Fibroblast of the aortic adventitia (primary cell): ENCODE measurements around the gene CRAMP1. TPM values are rescaled to one million over a fixed set of nuclear protein-coding genes. Genes with fewer than 3 reads are reported as not detected.

ENCODE experiments used
- DNase-seq: peaks from one replicate; pipeline ENCODE4 v3.0.0-alpha.2; 2010; ENCODE audit warnings: low read depth
- H3K4me3 ChIP-seq: 2 replicates; pipeline ENCODE4 v1.5.1; 2011; ENCODE audit warnings: low read depth, mild to moderate bottlenecking, control low read depth, low read length, moderate library complexity
- total RNA-seq: library from RNA; depleted of rRNA; stranded (reverse); fragments of >200 nt; gene quantifications from 2 replicates; pipeline ENCODE4 v1.2.3, GENCODE V29; 2012; ENCODE audit warnings: low replicate concordance
- TF ChIP-seq, protein P1 (sequence below): IDR thresholded peaks from 2 replicates; pipeline ENCODE4 v1.5.1; 2011; ENCODE audit warnings: mild to moderate bottlenecking, low read length, control low read depth, inconsistent platforms; ENCODE audit not compliant: insufficient read depth

Gene CRAMP1
- total RNA-seq, 1 donor = 9.9 TPM

DNA sequence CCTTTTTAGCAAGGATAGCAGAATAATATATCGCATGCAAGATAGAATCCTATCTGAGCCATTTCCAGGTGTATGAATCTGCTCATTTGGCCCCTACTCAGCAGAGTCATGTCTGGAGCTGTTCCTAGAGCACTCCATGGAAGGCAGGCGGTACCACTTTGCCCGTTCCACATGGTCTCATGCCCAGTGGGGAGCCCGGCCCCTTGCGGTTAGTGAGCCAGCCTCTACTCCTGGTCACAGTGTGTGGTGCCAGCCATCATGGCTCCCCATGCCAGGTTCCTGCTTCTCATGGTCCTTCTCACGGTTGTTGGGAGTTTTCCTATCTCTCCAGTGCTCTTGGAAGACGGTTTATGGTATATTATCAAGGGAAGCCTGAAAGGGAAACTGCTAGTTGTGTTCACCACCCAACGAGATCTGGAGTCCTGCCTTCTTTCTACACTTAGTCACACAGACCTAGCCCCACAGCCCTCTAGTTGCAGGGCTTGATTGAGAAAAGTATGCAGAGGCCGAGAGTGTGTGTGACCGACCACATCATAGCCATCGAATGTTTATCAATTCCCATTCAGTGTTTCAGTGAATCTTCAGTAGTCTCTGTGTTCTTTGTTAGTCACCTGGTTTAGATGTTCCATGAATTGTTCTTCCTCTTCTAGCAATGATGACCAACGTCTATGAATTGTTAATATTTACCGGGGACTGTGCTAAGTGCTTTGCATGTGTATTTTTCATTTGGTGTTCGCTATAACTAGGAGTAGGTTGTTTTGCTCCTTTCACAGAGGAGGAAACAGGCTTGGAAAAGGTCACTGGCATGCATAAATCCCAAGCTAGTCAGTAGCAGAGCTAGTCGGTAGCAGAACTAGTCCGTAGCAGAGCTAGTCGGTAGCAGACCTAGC, 75.5 kb downstream of the CRAMP1 start:
- TF ChIP-seq, protein P1, sequence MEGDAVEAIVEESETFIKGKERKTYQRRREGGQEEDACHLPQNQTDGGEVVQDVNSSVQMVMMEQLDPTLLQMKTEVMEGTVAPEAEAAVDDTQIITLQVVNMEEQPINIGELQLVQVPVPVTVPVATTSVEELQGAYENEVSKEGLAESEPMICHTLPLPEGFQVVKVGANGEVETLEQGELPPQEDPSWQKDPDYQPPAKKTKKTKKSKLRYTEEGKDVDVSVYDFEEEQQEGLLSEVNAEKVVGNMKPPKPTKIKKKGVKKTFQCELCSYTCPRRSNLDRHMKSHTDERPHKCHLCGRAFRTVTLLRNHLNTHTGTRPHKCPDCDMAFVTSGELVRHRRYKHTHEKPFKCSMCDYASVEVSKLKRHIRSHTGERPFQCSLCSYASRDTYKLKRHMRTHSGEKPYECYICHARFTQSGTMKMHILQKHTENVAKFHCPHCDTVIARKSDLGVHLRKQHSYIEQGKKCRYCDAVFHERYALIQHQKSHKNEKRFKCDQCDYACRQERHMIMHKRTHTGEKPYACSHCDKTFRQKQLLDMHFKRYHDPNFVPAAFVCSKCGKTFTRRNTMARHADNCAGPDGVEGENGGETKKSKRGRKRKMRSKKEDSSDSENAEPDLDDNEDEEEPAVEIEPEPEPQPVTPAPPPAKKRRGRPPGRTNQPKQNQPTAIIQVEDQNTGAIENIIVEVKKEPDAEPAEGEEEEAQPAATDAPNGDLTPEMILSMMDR = no peak
- H3K4me3 ChIP-seq = no peak overlapping the region
- DNase-seq = no peak

DNA sequence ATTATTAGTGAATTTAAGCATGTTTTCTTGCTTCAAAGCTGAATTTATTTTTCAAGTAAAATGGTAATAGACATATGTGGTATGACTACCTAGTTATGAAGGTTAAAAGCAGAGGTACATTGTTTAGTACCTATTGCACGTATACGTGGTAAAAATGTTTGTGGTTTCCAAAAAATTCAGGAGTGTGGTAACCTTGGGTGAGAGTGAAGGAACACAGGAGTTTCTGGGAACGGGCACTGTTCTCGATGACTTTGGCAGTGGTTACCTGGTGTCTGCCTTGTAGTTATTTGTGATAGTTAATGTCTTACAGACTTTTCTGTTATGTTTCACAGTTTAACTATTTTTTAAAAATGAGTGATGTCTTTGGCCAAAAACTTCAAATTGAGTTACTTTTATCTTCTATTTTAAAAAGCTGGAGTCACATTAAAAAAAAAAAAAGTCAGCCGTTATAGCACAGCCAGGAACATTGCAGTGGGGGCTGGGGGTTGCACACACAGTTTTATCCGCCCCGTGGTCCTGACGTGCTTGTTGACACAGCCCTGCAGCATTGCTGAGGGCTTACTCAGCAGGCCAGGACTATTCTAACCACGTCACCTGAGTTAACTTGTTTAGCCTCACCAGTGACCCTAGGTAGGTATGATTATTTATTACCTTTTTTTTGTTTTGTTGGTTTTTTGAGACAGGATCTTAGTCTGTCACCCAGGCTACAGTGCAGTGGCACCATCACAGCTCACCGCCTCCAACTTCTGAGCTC, 76.8 kb downstream of the CRAMP1 start:
- TF ChIP-seq, protein P1 = no peak
- DNase-seq = peak; percentile 42
- no peak overlapping the region for H3K4me3 ChIP-seq

DNA sequence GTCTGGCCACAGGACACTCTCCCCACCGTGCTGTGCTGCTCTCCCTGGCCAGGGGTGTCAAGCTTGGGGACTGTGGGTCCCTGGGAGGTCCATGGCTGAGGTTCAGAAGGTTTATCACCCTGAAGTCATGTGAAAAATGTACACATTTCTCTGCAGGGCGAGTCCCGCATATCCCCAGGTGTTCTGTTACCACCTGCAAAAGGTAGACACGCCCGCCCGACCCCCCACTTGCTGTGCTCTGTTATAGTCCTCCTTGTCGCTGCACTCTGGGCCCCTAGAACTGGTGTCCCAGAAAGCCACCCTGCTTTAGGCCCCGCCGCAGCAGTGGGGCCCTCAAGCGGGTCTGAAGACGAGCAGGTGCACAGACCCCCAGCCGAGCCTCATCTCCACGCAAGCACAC, 77.7 kb downstream of the CRAMP1 start:
- no peak overlapping the region for H3K4me3 ChIP-seq
- no peak for DNase-seq
- TF ChIP-seq, protein P1 = no peak

DNA sequence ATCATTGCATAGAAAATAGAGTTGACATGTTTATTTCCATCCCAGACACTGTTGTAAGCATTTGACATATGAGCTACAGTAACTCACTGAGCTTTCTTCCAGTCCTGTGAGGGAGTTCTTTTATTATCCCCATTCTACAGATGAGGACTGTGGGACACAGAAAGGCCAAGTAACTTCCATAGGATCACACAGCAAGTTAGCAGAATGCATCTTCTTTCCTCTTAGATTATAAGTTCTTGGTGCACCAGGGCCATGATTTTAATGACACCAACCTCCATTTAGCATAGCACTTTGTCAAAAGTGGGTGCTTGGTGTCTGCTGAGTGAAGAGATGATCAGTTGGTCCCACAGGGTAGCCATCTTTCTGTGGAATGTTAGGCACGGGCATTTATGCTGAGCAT, 78.7 kb downstream of the CRAMP1 start:
- no peak for DNase-seq
- no peak overlapping the region for H3K4me3 ChIP-seq
- TF ChIP-seq, protein P1 = no peak

DNA sequence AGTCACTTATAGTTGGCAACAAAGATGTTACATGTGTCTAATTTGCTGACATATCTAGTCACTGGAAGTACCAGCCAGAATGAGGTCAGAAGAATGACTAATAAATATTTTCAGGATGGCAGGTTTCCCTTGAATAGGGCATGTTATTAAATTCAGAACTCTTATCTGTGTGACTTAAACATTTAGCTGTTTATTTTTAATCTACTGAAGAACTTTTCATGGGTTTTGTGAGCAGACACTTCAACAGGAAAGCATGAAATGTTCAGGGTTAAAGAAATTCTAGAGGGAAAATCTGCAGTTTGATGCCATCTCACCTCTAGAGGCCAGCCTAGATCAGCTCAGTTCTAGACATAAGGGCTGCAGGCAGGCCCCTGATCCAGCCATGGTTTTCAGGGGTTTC, 79.1 kb downstream of the CRAMP1 start:
- TF ChIP-seq, protein P1 = peak; percentile 36
- peak; percentile 45 for DNase-seq
- no peak overlapping the region for H3K4me3 ChIP-seq

DNA sequence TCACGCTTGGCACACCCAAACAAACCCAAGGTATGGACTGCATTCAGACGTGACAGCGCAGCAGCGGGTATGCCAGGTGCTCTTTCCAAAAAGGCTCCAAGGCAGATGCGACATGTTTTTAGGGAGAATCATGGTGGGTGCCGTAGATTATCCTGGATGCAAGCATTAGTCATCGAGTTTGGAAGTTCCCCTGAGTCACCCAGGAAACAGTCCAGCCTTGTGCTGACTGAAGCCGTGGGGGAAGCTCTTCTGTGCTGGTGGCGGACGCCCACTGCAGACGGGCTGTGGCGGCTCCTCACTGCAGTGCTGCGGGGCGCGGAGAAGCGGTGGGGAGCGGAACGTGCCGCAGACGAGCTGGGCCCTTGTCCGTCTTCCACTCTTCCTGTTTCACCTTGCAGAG, 79.8 kb downstream of the CRAMP1 start:
- DNase-seq = peak; percentile 48
- H3K4me3 ChIP-seq = no peak overlapping the region
- TF ChIP-seq, protein P1 = no peak
